ENCODE results near the gene MLN. TPM values are rescaled to one million over a fixed set of nuclear protein-coding genes. Genes with fewer than 3 reads are reported as not detected.
"Not testable (repeated sequence)": the region's sequence is repeated elsewhere in the genome, so short reads cannot be mapped to it uniquely, and the experiment has no call there.

The MLN gene
- total RNA-seq, 1 experiment from 2014 or later = not detected

DNA sequence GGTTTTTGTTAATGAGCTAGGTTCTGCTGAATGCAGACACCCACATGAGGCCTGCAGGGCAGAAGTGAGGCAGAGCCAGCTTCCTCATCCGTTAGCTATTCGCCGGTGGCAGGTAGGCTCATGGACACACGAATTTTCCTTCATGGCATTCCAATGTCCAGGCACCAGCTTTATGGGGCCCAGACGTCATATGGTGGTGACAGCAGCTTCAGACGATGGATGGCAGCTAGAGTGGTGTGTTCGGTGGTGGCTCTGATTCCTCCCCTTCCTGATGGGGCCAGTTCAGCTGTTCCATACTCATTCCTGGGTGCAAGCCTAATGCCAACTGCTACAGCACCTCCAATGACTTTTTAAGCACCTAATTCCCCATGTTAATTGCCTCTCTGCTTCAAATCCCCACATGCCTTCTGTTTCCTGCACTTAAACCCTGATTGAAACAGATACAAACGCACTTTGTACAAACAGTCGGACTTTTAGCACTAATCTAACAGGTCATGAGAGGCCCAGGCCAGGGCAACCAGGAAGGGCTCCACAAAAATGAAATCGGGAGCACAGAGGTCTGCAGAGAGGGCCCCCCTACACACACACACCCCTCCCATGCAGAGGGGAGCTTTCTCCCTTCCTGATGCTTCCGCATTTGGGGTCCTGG is 35.7 kb upstream of the MLN start:
- H3K27me3 ChIP-seq (ENCODE audit: low read length) = no peaks in the 10 kb centered on the region
- H3K79me2 ChIP-seq (ENCODE audit: low read length) = no peaks in the 10 kb centered on the region
- no peaks in the 10 kb centered on the region for H3K4me1 ChIP-seq (ENCODE audit: low read length)
- no peaks in the 10 kb centered on the region for H3K9me3 ChIP-seq (ENCODE audit: low read length)
- H3K4me3 ChIP-seq (ENCODE audit: low read length) = no peak overlapping the region
- no peak overlapping the region for H3K27ac ChIP-seq (ENCODE audit: low read length)
- H4K20me1 ChIP-seq (ENCODE audit: insufficient read depth, low read depth, low read length) = no peaks in the 10 kb centered on the region
- no peak overlapping the region for H3K4me2 ChIP-seq (ENCODE audit: low read depth, low read length, poor library complexity, severe bottlenecking)
- DNase-seq = no peak
- H2AFZ ChIP-seq (ENCODE audit: low read length) = no peak overlapping the region
- no peak overlapping the region for H3K9ac ChIP-seq (ENCODE audit: low read length)
- no peaks in the 10 kb centered on the region for H3K9me2 ChIP-seq (replicated peaks; ENCODE audit: insufficient read depth, low read length)
- H3K36me3 ChIP-seq (ENCODE audit: insufficient read depth, low read length) = no peaks in the 10 kb centered on the region

DNA sequence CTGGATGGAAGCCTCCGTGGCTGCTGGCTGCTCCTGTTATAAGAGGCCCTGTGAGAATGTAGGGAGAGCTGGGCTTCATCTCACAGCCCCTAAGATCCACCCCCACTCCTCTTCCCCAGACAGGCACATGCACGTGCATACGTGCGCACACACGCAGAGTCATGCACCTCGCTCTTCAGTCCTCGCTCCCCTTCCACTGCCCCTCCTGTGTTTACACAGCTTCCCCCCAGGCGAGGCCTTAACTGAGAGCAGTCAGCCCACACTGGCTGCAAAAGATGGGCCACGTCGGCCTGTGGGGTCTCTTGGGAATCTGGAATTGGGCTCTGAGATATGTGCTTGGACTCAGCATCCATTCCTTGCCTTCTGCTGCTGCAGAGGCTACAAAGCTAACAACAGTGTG is 35.2 kb upstream of the MLN start:
- no peak overlapping the region for H2AFZ ChIP-seq (ENCODE audit: low read length)
- H3K9ac ChIP-seq (ENCODE audit: low read length) = no peak overlapping the region

DNA sequence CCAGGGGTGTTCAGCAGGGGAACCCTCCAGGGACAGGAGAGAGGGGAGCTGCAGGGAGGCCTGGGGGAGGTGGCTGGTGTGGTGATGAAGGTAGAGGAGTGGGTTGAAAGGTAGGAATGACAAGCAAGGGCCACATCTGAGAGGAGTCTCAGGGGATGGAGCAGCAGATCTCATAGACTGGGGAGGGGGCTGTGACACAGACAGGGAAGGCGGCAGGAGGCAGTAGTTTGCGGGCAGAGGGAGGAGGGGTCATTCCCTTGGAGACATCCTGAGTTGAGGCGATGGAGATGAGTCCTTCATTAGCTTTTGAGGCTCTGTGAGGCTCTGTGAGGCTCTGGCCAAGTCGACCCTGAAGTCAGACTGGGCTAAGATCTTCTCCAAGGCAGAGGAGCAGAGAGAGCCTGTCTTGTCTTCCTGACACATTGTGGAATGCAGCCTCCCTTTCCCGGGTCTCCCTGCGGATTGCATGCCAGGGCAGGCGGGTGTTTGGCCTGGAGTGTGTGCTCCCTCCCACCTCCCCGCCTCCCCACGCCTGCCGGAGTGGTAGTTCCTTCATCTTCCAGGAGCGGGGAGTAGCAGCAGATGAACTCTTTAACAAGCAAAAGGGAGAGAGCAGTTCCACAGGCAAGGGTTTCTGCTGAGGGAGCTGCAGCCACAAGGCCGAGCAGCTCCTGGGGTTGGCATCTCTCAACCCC is 34.3 kb upstream of the MLN start:
- Histone ChIP-seq H3K27ac (ENCODE audit: low read length) (no peak overlapping the region), H2AFZ (ENCODE audit: low read length) (no peak overlapping the region), H3K79me2 (ENCODE audit: low read length) (no peaks in the 10 kb centered on the region), H3K4me1 (ENCODE audit: low read length) (no peaks in the 10 kb centered on the region), H3K9me3 (ENCODE audit: low read length) (no peaks in the 10 kb centered on the region), H3K36me3 (ENCODE audit: insufficient read depth, low read length) (no peaks in the 10 kb centered on the region), H3K27me3 (ENCODE audit: low read length) (no peaks in the 10 kb centered on the region), H3K4me3 (ENCODE audit: low read length) (no peak overlapping the region), H3K9me2 (replicated peaks; ENCODE audit: insufficient read depth, low read length) (no peaks in the 10 kb centered on the region), H3K9ac (ENCODE audit: low read length) (no peak overlapping the region), H4K20me1 (ENCODE audit: insufficient read depth, low read depth, low read length) (no peaks in the 10 kb centered on the region), H3K4me2 (ENCODE audit: low read depth, low read length, poor library complexity, severe bottlenecking) (no peak overlapping the region)
- no peak for DNase-seq

More for the DNA sequence above, 35.2 kb upstream of the MLN start:
- Histone ChIP-seq H3K36me3 (ENCODE audit: insufficient read depth, low read length) (no peaks in the 10 kb centered on the region), H4K20me1 (ENCODE audit: insufficient read depth, low read depth, low read length) (no peaks in the 10 kb centered on the region), H3K4me2 (ENCODE audit: low read depth, low read length, poor library complexity, severe bottlenecking) (no peak overlapping the region), H3K27me3 (ENCODE audit: low read length) (no peaks in the 10 kb centered on the region), H3K4me1 (ENCODE audit: low read length) (no peaks in the 10 kb centered on the region), H3K9me2 (replicated peaks; ENCODE audit: insufficient read depth, low read length) (no peaks in the 10 kb centered on the region), H3K4me3 (ENCODE audit: low read length) (no peak overlapping the region), H3K9me3 (ENCODE audit: low read length) (no peaks in the 10 kb centered on the region), H3K27ac (ENCODE audit: low read length) (no peak overlapping the region), H3K79me2 (ENCODE audit: low read length) (no peaks in the 10 kb centered on the region)
- no peak for DNase-seq

GRCh38 chr6:33836806-33837469 is 33.1 kb upstream of the MLN start:
- H3K9me3 ChIP-seq (ENCODE audit: low read length) = no peaks in the 10 kb centered on the region
- no peaks in the 10 kb centered on the region for H3K27me3 ChIP-seq (ENCODE audit: low read length)
- H3K9ac ChIP-seq (ENCODE audit: low read length) = no peak overlapping the region
- DNase-seq = no peak
- H3K36me3 ChIP-seq (ENCODE audit: insufficient read depth, low read length) = no peaks in the 10 kb centered on the region
- H3K4me3 ChIP-seq (ENCODE audit: low read length) = no peak overlapping the region
- no peaks in the 10 kb centered on the region for H4K20me1 ChIP-seq (ENCODE audit: insufficient read depth, low read depth, low read length)
- no peaks in the 10 kb centered on the region for H3K79me2 ChIP-seq (ENCODE audit: low read length)
- H2AFZ ChIP-seq (ENCODE audit: low read length) = no peak overlapping the region
- H3K9me2 ChIP-seq (replicated peaks; ENCODE audit: insufficient read depth, low read length) = no peaks in the 10 kb centered on the region
- H3K4me2 ChIP-seq (ENCODE audit: low read depth, low read length, poor library complexity, severe bottlenecking) = no peak overlapping the region
- no peaks in the 10 kb centered on the region for H3K4me1 ChIP-seq (ENCODE audit: low read length)
- no peak overlapping the region for H3K27ac ChIP-seq (ENCODE audit: low read length)

- Histone ChIP-seq H3K27me3 (ENCODE audit: low read length) (no peaks in the 10 kb centered on the region), H3K4me2 (ENCODE audit: low read depth, low read length, poor library complexity, severe bottlenecking) (no peak overlapping the region), H4K20me1 (ENCODE audit: insufficient read depth, low read depth, low read length) (0 out of 2 replicates have a peak, but pooled peaks cover 4% of the 10 kb centered on the region), H3K9me3 (ENCODE audit: low read length) (no peaks in the 10 kb centered on the region), H3K79me2 (ENCODE audit: low read length) (no peaks in the 10 kb centered on the region), H2AFZ (ENCODE audit: low read length) (no peak overlapping the region), H3K36me3 (ENCODE audit: insufficient read depth, low read length) (no peaks in the 10 kb centered on the region), H3K27ac (ENCODE audit: low read length) (no peak overlapping the region), H3K9ac (ENCODE audit: low read length) (no peak overlapping the region), H3K4me3 (ENCODE audit: low read length) (no peak overlapping the region), H3K9me2 (replicated peaks; ENCODE audit: insufficient read depth, low read length) (no peaks in the 10 kb centered on the region), H3K4me1 (ENCODE audit: low read length) (no peaks in the 10 kb centered on the region)
- no peak for DNase-seq
Observed at GRCh38 chr6:33834401-33835392, 30.9 kb upstream of the MLN start.

DNA sequence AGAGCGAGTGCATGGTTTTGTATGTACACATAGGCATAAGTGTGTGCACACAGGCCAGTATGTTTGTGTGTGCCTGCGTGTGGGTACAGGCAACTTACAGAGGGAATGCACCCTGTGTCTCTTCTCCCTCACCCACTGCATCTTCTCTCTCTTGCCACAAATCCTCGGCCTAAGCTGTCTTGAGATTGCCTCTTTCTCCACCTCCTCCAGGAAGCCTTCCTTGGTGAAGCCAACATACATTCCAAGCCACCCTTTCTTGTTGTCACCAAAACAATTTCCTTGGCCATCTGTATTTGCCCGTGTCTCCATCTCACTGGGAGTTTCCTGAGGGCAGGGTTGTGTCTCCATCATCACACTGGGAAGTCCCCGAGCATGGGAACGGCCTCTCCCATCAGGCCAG is 29.8 kb upstream of the MLN start:
- 0 out of 2 replicates have a peak, but pooled peaks cover 4% of the 10 kb centered on the region for H4K20me1 ChIP-seq (ENCODE audit: insufficient read depth, low read depth, low read length)
- H3K4me2 ChIP-seq (ENCODE audit: low read depth, low read length, poor library complexity, severe bottlenecking) = no peak overlapping the region
- DNase-seq = no peak
- H3K79me2 ChIP-seq (ENCODE audit: low read length) = no peaks in the 10 kb centered on the region
- no peak overlapping the region for H2AFZ ChIP-seq (ENCODE audit: low read length)
- H3K9ac ChIP-seq (ENCODE audit: low read length) = no peak overlapping the region
- H3K9me3 ChIP-seq (ENCODE audit: low read length) = no peaks in the 10 kb centered on the region
- H3K27ac ChIP-seq (ENCODE audit: low read length) = no peak overlapping the region
- H3K4me3 ChIP-seq (ENCODE audit: low read length) = no peak overlapping the region
- no peaks in the 10 kb centered on the region for H3K9me2 ChIP-seq (replicated peaks; ENCODE audit: insufficient read depth, low read length)
- no peaks in the 10 kb centered on the region for H3K4me1 ChIP-seq (ENCODE audit: low read length)
- no peaks in the 10 kb centered on the region for H3K36me3 ChIP-seq (ENCODE audit: insufficient read depth, low read length)
- H3K27me3 ChIP-seq (ENCODE audit: low read length) = no peaks in the 10 kb centered on the region

- not testable (repeated sequence) for H3K36me3 ChIP-seq (ENCODE audit: insufficient read depth, low read length); H3K27me3 ChIP-seq (ENCODE audit: low read length); H3K9me3 ChIP-seq (ENCODE audit: low read length); H3K27ac ChIP-seq (ENCODE audit: low read length); H4K20me1 ChIP-seq (ENCODE audit: insufficient read depth, low read depth, low read length); H3K9me2 ChIP-seq (replicated peaks; ENCODE audit: insufficient read depth, low read length); H3K79me2 ChIP-seq (ENCODE audit: low read length); H2AFZ ChIP-seq (ENCODE audit: low read length); H3K4me1 ChIP-seq (ENCODE audit: low read length); H3K4me2 ChIP-seq (ENCODE audit: low read depth, low read length, poor library complexity, severe bottlenecking); H3K9ac ChIP-seq (ENCODE audit: low read length); DNase-seq; H3K4me3 ChIP-seq (ENCODE audit: low read length)
Observed at GRCh38 chr6:33832831-33833230, 29.0 kb upstream of the MLN start.

All from Karpas-422 (cell line).